ENCODE data around the gene LIMS4.
"Not testable (repeated sequence)": the region's sequence is repeated elsewhere in the genome, so short reads cannot be mapped to it uniquely, and the experiment has no call there.

LIMS4 gene, protein sequence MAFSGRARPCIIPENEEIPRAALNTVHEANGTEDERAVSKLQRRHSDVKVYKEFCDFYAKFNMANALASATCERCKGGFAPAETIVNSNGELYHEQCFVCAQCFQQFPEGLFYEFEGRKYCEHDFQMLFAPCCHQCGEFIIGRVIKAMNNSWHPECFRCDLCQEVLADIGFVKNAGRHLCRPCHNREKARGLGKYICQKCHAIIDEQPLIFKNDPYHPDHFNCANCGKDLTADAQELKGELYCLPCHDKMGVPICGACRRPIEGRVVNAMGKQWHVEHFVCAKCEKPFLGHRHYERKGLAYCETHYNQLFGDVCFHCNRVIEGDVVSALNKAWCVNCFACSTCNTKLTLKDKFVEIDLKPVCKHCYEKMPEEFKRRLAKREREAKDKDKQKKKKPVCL

DNA sequence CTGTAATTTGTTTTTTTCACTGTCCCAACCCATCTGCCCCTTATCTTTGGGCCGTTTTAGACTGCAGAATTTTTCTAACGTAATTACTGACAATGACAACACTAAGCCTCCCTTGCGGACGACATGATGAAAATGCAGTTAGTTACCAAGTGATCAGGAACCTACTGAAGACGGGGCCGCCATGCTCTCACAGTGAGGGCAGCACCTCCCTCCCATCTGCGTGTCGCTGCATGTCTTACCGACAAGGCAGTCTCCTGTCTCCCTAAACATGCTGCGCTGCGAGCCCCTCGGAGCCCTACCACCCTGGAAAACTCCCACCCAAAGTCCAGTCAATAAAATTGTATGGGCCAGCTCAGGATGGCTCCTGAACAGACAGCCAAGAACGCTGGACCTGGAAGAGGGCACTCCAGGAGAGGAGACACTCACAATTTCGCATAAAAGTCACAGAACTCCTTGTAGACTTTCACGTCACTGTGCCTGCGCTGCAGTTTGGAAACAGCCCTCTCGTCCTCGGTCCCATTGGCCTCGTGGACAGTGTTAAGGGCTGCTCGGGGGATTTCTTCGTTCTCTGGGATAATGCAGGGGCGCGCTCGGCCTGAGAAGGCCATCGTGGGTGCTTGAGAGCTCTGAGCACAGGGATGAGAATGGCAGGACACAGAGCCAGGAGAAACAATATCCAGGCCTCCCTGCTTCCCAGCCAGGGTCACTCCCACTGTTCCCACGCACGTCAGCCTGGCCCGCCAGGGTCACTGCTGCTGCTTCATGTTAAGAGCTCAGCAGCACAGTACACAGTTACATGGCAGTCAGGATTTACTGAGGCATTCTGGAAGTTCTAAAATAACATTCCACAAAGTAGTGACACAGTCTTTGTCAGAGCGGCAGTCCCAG lies at the start of gene LIMS4:
Gene LIMS4, minus strand, starts transcription at position 646 of the 888 bp plus-strand sequence. Its CDS starts 38 bp downstream, at position 608.
- H3K4me1 ChIP-seq (ENCODE audit: insufficient read depth, insufficient read length); H3K9me3 ChIP-seq (ENCODE audit: insufficient read depth, low read length); DNase-seq (ENCODE audit: low read depth, low spot score); H3K27me3 ChIP-seq (ENCODE audit: insufficient read depth, insufficient read length); H3K9ac ChIP-seq (ENCODE audit: insufficient read length, low read depth); H3K4me3 ChIP-seq (ENCODE audit: insufficient read length, low read depth); H3K36me3 ChIP-seq (ENCODE audit: insufficient read depth, insufficient read length, low read length): not testable (repeated sequence)

DNA sequence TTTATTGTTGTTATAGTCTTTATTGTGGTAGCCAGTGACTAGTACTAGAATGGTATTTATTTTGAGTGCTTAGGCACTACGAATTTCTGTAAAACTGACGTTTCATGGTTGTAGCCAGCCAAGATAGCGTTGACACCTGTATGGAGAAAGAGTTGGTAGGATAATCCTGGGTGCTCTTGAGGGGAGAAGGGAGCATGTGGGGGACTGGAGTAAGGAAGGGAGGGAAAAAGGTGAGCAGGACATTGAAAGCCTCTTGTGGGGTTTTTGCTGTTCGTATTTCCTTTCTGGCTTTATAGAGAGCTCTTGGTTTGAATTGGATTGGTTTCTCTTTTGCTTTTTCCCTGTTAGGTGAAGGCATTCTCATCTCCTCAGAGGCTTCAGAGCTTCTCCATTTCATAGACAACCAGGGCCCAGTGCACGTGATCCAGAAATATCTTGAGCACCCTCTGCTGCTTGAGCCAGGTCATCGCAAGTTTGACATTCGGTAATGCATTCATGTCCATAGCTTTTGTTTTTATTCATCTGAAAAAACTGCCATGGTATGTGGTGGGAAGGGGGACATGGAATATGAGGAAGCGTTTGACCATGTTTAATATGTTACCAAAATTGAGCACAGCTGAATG lies 27.2 kb upstream of the LIMS4 start:
- H3K9ac ChIP-seq (ENCODE audit: insufficient read length, low read depth); H3K4me1 ChIP-seq (ENCODE audit: insufficient read depth, insufficient read length); H3K27me3 ChIP-seq (ENCODE audit: insufficient read depth, insufficient read length); DNase-seq (ENCODE audit: low read depth, low spot score); H3K36me3 ChIP-seq (ENCODE audit: insufficient read depth, insufficient read length, low read length); H3K4me3 ChIP-seq (ENCODE audit: insufficient read length, low read depth); H3K9me3 ChIP-seq (ENCODE audit: insufficient read depth, low read length): not testable (repeated sequence)

DNA sequence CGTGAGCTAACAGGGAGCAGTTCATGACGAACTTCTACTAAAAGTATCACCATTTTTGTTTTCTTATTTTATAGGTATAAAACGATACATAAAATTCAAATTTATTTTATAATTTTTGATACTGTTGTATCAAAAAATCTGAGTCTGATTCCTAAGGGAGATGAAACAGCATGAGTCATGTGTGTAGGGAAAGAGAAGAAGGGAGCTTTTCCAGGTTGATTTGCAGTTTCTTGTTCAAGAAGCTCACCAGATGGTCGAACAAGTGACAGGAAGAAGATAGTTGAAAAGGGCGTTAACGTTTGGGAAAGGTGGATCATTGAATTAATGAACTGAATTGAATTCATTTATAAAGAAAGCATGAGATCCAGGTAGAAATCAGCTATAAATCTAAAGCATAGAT lies 23.4 kb upstream of the LIMS4 start:
- not testable (repeated sequence) for DNase-seq (ENCODE audit: low read depth, low spot score)

DNA sequence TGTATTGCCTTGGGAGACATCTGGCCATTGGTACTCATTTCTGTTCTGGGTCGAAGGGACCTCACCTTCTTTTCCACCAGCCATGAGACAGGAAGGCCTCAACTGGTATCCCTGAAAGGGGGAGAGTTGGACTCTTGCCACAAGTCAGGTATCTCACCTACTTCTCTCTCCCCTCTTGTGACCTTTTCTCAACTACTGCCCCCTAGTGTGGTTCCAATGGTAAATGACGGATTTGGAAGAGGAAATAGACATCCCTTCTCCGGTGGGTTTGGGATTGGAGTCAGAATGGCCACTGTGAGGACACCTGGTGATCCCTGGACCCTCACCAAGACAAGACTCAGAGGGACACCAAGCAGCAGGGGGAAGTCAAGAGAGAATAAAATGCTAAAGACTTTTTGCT lies 21.9 kb upstream of the LIMS4 start:
- H3K9me3 ChIP-seq (ENCODE audit: insufficient read depth, low read length); H3K4me1 ChIP-seq (ENCODE audit: insufficient read depth, insufficient read length); H3K36me3 ChIP-seq (ENCODE audit: insufficient read depth, insufficient read length, low read length): not testable (repeated sequence)

More for the DNA sequence above, 23.4 kb upstream of the LIMS4 start:
- not testable (repeated sequence) for H3K9me3 ChIP-seq (ENCODE audit: insufficient read depth, low read length); H3K4me1 ChIP-seq (ENCODE audit: insufficient read depth, insufficient read length); H3K27me3 ChIP-seq (ENCODE audit: insufficient read depth, insufficient read length); H3K9ac ChIP-seq (ENCODE audit: insufficient read length, low read depth); H3K4me3 ChIP-seq (ENCODE audit: insufficient read length, low read depth); H3K36me3 ChIP-seq (ENCODE audit: insufficient read depth, insufficient read length, low read length)

DNA sequence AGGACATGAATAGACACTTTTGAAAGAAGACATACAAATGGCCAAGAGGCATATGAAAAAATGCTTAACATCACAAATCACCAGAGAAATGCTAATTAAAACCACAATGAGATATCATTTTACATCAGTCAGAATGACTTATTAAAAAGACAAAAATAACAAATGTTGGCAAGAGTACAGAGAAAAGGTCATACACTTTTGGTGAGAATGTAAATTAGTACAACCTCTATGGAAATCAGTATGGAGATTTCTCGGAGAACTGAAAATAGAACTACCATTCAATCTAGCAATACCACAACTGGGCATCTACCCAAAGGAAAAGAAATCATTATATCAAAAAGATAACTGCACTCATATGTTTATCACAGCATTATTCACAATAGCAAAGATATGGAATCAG lies 16.4 kb upstream of the LIMS4 start:
- not testable (repeated sequence) for H3K4me3 ChIP-seq (ENCODE audit: insufficient read length, low read depth); H3K9me3 ChIP-seq (ENCODE audit: insufficient read depth, low read length); DNase-seq (ENCODE audit: low read depth, low spot score); H3K4me1 ChIP-seq (ENCODE audit: insufficient read depth, insufficient read length); H3K36me3 ChIP-seq (ENCODE audit: insufficient read depth, insufficient read length, low read length); H3K27me3 ChIP-seq (ENCODE audit: insufficient read depth, insufficient read length); H3K9ac ChIP-seq (ENCODE audit: insufficient read length, low read depth)

More for the DNA sequence above, 21.9 kb upstream of the LIMS4 start:
- H3K9ac ChIP-seq (ENCODE audit: insufficient read length, low read depth); DNase-seq (ENCODE audit: low read depth, low spot score); H3K4me3 ChIP-seq (ENCODE audit: insufficient read length, low read depth); H3K27me3 ChIP-seq (ENCODE audit: insufficient read depth, insufficient read length): not testable (repeated sequence)

DNA sequence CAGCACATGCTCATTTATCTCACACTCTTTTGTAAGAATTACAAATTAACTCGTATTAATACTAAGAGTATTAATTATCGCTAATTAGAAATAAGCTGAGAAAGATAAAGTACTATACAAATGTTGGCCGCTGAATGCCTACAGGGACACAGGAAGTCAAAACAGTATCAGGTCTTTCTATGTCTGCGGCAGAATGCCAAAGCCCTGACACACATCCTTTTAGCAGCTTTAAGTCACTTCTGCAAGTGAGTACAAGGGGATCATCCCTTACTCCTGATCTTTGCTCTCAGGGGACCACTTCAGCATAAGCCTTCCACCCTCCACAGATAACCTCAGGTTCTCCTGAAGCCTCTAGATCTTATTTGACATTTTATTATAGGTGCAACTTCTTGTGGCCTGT lies 10.1 kb upstream of the LIMS4 start:
- H3K27me3 ChIP-seq (ENCODE audit: insufficient read depth, insufficient read length); H3K9ac ChIP-seq (ENCODE audit: insufficient read length, low read depth); DNase-seq (ENCODE audit: low read depth, low spot score); H3K9me3 ChIP-seq (ENCODE audit: insufficient read depth, low read length); H3K36me3 ChIP-seq (ENCODE audit: insufficient read depth, insufficient read length, low read length); H3K4me1 ChIP-seq (ENCODE audit: insufficient read depth, insufficient read length); H3K4me3 ChIP-seq (ENCODE audit: insufficient read length, low read depth): not testable (repeated sequence)

DNA sequence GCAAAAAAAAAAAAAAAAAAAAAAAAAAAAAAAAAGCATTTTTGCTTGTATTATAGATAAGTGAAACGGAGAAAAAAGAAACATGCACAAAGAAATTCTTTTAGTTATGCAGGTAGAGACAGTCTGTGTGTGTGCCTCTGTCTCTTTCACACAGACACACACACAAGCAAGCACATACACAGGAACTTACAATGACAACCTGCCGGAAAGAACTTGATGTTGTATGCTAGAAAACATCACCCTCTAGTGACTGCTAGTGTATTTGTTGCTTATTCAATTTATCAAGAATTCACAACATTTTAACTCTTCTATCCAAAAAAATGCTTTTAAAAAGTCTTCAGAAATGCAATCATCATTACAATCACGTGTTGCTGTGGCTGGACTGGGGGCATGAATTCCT lies 8.6 kb upstream of the LIMS4 start:
- not testable (repeated sequence) for H3K9ac ChIP-seq (ENCODE audit: insufficient read length, low read depth); H3K4me1 ChIP-seq (ENCODE audit: insufficient read depth, insufficient read length); H3K27me3 ChIP-seq (ENCODE audit: insufficient read depth, insufficient read length); H3K4me3 ChIP-seq (ENCODE audit: insufficient read length, low read depth); DNase-seq (ENCODE audit: low read depth, low spot score); H3K36me3 ChIP-seq (ENCODE audit: insufficient read depth, insufficient read length, low read length); H3K9me3 ChIP-seq (ENCODE audit: insufficient read depth, low read length)

DNA sequence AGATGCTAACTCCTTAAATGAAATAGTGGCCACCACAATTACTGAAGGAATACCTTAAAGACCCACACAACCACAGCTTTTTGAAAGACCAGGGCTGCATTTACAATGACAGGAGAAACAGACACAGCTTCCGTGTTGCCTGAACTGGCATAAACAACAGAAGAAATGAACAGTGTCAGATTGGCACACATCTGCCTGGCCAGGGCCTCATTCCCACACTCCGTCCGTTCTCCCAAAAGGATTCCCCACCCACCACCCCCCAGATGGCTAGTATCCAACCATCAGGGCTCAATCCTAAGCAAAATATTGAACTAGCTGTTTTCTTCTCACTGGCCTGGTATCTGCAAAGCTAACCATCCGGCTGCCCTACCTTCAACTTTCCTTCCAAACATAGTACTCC lies 7.5 kb upstream of the LIMS4 start:
- not testable (repeated sequence) for H3K4me3 ChIP-seq (ENCODE audit: insufficient read length, low read depth); H3K9ac ChIP-seq (ENCODE audit: insufficient read length, low read depth); H3K4me1 ChIP-seq (ENCODE audit: insufficient read depth, insufficient read length); H3K36me3 ChIP-seq (ENCODE audit: insufficient read depth, insufficient read length, low read length); DNase-seq (ENCODE audit: low read depth, low spot score); H3K27me3 ChIP-seq (ENCODE audit: insufficient read depth, insufficient read length); H3K9me3 ChIP-seq (ENCODE audit: insufficient read depth, low read length)

DNA sequence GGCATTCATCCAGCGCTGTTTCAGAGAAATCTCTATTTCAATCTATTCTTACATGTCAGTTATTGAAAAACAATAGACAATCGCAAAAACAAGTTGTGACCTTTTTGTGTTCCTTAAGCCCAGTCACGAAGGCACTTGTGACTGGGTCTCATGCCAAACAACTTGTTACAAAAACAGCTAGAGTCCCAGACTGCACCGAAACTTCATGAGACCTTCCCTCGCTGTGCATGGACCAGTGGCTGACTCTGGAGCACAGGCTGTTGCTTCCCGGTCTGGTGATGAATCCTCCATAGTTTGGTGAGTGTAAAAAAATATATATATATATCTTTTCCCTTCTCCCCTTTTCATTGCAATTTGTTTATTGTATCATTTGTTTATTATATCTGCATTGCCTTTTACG lies 4.8 kb upstream of the LIMS4 start:
- H3K9ac ChIP-seq (ENCODE audit: insufficient read length, low read depth); H3K9me3 ChIP-seq (ENCODE audit: insufficient read depth, low read length); H3K36me3 ChIP-seq (ENCODE audit: insufficient read depth, insufficient read length, low read length): not testable (repeated sequence)

DNA sequence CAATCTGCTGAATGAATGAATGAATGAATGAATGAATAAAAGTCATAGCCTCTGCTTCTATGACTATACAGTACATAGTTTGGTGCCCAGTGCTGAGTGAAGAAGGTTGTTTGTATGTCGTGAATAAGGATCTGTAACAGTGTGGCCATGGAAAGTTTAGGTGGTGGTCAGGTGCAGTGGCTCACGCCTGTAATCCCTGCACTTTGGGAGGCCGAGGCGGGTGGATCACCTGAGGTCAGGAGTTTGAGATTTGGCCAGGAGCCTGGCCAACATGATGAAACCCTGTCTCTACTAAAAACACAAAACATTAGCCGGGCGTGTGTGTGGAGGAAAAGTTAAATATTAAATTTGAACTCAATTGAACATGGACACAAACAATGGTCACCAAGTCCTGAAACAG lies 4.3 kb upstream of the LIMS4 start:
- not testable (repeated sequence) for DNase-seq (ENCODE audit: low read depth, low spot score); H3K36me3 ChIP-seq (ENCODE audit: insufficient read depth, insufficient read length, low read length); H3K4me3 ChIP-seq (ENCODE audit: insufficient read length, low read depth)

More for the DNA sequence above, 4.8 kb upstream of the LIMS4 start:
- H3K27me3 ChIP-seq (ENCODE audit: insufficient read depth, insufficient read length); DNase-seq (ENCODE audit: low read depth, low spot score); H3K4me1 ChIP-seq (ENCODE audit: insufficient read depth, insufficient read length); H3K4me3 ChIP-seq (ENCODE audit: insufficient read length, low read depth): not testable (repeated sequence)

DNA sequence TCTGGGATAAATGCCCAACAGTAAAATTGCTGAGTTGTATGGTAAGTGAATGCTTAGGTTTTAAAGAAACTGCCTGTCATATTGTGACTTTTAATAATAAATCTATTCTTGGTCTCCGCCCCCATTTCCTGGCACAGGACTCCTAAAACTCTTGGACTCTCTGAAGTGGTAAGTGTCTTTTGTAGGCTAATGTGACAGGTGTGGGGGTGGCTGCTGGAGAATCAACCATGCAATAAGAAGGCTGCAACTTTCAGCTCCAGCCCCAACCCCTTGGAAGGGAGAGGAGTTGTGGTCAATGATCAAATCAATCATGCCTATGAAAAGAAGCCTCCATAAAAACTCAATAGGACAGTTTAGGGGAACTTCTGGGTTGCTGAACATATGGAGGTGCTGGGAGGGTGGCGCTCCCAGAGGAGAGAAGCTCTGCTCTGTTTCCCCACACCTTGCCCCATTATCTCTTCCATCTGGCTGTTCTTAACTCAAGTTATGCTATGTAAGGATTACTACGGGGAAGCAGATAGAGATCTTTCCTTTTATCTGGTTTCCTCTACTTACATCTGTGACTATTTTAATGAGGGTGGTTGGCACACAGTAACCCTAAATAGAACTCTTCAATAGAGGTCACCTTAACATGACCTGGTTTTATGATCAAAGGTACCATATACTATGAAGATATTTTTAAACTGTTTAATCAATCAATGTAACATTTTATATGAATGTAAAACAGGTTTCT lies 3.2 kb upstream of the LIMS4 start:
- not testable (repeated sequence) for H3K36me3 ChIP-seq (ENCODE audit: insufficient read depth, insufficient read length, low read length); H3K9ac ChIP-seq (ENCODE audit: insufficient read length, low read depth); H3K9me3 ChIP-seq (ENCODE audit: insufficient read depth, low read length); H3K27me3 ChIP-seq (ENCODE audit: insufficient read depth, insufficient read length); H3K4me1 ChIP-seq (ENCODE audit: insufficient read depth, insufficient read length); DNase-seq (ENCODE audit: low read depth, low spot score); H3K4me3 ChIP-seq (ENCODE audit: insufficient read length, low read depth)

More for the DNA sequence above, 4.3 kb upstream of the LIMS4 start:
- H3K4me1 ChIP-seq (ENCODE audit: insufficient read depth, insufficient read length); H3K9me3 ChIP-seq (ENCODE audit: insufficient read depth, low read length); H3K9ac ChIP-seq (ENCODE audit: insufficient read length, low read depth); H3K27me3 ChIP-seq (ENCODE audit: insufficient read depth, insufficient read length): not testable (repeated sequence)
